NCI-H1930 (cell line): Measurements from ENCODE around the gene TMEM196.
"Not testable (repeated sequence)": the region's sequence is repeated elsewhere in the genome, so short reads cannot be mapped to it uniquely, and the experiment has no call there.

Source experiments
- DNase-seq, 2 experiments: peaks; one replicate each; lab custom pipeline; 2025; lab: John Stamatoyannopoulos, UW

Gene TMEM196

GRCh38 chr7:19707240-19707639 lies 66.2 kb downstream of the TMEM196 start:
- no peak for DNase-seq

- no peak for DNase-seq
Observed at GRCh38 chr7:19705663-19706062, 67.8 kb downstream of the TMEM196 start.

- DNase-seq: no peak
Observed at GRCh38 chr7:19701471-19701870, 71.9 kb downstream of the TMEM196 start.

- DNase-seq: no peak
Observed at GRCh38 chr7:19700936-19701335, 72.5 kb downstream of the TMEM196 start.

- DNase-seq: no peak
Observed at GRCh38 chr7:19698331-19698730, 75.1 kb downstream of the TMEM196 start.

GRCh38 chr7:19696926-19697325 lies 76.5 kb downstream of the TMEM196 start:
- DNase-seq: no peak

GRCh38 chr7:19692111-19692828 lies 81.1 kb downstream of the TMEM196 start:
- no peak for DNase-seq

- DNase-seq: no peak
Observed at GRCh38 chr7:19690736-19691135, 82.7 kb downstream of the TMEM196 start.

GRCh38 chr7:19689130-19689529 lies 84.3 kb downstream of the TMEM196 start:
- not testable (repeated sequence) for DNase-seq

- DNase-seq: no peak
Observed at GRCh38 chr7:19681596-19681995, 91.8 kb downstream of the TMEM196 start.

- no peak for DNase-seq
Observed at GRCh38 chr7:19677180-19677579, 96.2 kb downstream of the TMEM196 start.

GRCh38 chr7:19675816-19676215 lies 97.6 kb downstream of the TMEM196 start:
- no peak for DNase-seq

- DNase-seq: no peak
Observed at GRCh38 chr7:19674266-19674960, 99.0 kb downstream of the TMEM196 start.

- DNase-seq: no peak
Observed at GRCh38 chr7:19670806-19671205, 102.6 kb downstream of the TMEM196 start.
